GM12865 (cell line): ENCODE data around the gene RPH3AL.

ENCODE experiments used
- DNase-seq: peaks from one replicate; pipeline ENCODE4 v3.0.0; 2010; ENCODE audit warnings: low read depth
- H3K4me3 ChIP-seq: 2 replicates; pipeline ENCODE4 v1.5.1; 2011; ENCODE audit warnings: mild to moderate bottlenecking, low read depth, low read length, control low read depth
- CTCF ChIP-seq: IDR thresholded peaks from 2 replicates; pipeline ENCODE4 v1.5.1; 2011; ENCODE audit warnings: low read length, control low read depth, low read depth, inconsistent platforms; ENCODE audit not compliant: insufficient read depth; ENCODE audit errors: missing control alignments

The RPH3AL gene

GRCh38 chr17:182050-182751, 170.4 kb downstream of the RPH3AL start:
- no peak overlapping the region for H3K4me3 ChIP-seq
- DNase-seq, result no peak
- TF ChIP-seq CTCF, result no peak

DNA sequence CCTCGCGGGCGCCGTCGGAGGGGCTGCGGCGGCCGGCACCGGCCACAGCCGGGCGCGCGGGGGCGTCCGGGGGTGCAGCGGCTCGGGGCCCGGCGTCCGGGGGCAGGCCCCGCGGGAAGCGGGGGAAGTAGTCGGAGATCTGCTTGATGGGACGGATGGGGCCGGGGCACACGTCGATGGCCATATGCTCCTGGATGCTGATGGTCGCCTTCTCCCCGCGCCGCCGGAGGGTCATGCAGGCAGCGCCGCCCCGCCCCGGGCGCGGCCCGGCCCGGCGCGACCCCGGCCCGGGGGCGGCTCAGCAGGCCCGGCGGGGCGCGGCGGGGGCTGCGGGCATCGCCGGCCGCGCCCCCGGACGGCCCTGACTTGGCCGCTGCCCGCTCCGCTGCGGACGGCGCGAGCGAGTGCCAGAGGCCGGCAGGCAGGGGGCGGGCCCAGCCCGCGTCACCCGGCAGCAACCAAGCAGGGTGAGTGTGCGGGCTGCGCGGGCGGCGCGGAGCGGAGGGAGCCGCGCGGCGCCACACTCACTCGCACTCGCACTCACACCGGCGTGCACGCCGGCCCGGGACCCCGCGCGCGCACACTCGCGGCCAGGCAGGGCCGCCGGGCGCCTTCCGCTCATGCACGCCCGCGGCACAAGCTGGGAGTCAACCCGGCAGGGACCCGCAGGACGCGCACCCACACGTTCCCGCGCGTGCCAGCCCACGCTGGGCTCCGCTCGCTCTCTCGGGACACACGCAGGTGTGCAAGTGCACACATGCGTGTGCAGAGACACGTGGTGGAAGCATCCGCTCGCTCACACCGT, 171.2 kb downstream of the RPH3AL start, which contains the start of gene DOC2B:
Gene DOC2B, minus strand, starts transcription at position 406 of the 805 bp plus-strand sequence. Its CDS starts 171 bp downstream, at position 235.
- DNase-seq, result no peak
- TF ChIP-seq CTCF, result no peak
- H3K4me3 ChIP-seq, result no peak within 1 kb of the TSS

- no peak for DNase-seq
- TF ChIP-seq CTCF, result no peak
Measured at GRCh38 chr17:180381-181244, 172.0 kb downstream of the RPH3AL start.

DNA sequence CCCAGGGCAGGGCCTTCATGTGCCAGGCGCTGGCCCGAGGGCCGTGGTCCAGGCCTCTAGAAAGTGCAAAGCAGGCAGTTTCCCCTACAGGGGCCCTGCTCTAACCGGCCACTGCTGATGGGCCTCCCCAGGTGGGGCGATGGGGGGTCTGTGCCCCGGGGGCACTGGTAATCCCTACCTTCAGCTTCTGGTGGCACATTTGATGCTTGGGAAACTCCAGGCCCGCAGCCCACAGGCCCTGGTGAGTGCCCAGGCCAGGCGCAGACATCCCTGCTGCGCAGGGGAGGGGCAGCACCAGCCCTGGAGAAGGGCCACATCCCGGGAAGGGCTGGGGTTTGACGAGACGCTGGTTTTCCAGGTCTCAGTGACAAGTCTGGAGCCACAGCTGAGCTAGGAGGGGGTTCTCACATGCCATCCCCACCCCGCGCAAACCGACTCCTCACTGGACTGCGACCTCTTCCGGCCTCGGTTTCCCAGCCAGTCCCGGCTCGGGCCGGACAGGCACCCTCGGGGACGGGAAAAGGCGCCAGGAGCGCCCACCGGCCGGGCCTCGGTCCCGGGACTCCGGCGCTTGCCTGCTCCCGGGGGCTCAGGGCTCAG, 172.7 kb downstream of the RPH3AL start:
- H3K4me3 ChIP-seq, result no peak overlapping the region
- no peak for DNase-seq
- no peak for TF ChIP-seq CTCF

More at GRCh38 chr17:180381-181244, 172.0 kb downstream of the RPH3AL start:
- no peak overlapping the region for H3K4me3 ChIP-seq

DNA sequence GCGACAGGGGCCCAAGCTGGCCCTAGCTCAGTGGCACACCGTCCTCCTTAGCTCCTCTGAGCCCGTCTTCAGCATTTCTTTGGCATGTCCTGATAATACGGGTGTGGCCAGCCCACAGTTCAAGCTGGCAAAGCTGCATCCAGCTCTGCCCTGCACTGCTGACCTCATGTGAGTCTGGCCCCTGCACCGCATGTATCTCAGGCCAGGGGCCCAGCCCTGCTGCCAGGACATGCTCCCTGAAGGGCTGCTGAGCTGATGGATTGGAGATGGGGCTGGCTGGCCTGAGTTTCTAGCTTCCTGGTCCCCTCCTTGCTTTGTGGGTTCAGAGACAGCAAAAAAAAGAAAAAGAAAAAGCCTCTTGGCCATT, 173.6 kb downstream of the RPH3AL start:
- no peak for TF ChIP-seq CTCF
- no peak for DNase-seq
- no peak overlapping the region for H3K4me3 ChIP-seq

DNA sequence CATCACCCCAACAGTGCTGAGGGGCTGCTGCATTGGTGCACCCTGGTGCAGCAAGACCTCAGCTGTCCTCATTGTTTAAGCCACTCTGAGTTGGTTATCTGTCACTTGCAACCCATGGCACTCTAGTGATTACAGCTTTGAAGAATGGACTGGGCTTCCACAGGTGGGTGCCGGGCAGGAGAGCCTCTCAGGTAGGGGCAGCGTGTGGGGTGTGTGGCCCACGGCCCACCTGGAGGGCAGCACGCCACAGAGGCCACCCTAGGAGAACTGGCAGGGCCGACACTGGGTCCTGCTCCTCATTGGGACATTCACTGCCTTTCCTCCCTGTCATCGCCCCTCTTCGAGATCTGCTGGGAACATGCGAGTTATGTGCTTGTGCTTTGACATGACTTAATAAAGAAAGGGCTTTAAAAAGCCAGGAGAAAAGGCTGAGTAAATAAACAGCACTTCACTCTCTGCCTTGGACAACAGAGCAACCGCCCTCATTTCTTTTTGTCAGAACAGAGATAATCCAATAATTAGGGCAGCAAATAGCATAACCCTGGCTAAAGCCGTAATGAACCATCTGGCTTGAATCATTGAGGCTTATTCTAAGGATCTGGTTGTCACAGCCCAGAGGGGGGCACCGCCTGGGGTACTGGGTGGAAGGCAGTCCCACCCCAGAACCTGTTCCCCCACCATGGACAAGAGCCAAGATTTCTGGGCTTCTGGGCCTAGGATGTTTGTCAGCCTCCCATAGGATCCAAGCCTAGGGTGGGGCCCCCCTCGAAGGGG, 174.1 kb downstream of the RPH3AL start:
- H3K4me3 ChIP-seq, result no peak overlapping the region
- no peak for TF ChIP-seq CTCF
- DNase-seq, result no peak
